Upper lobe of left lung (tissue), 6 donors: Measurements from ENCODE around the gene KDM4B. TPM values are rescaled to one million over a fixed set of nuclear protein-coding genes. Genes with fewer than 3 reads are reported as not detected.

ENCODE experiments used
- ATAC-seq, 2 donors: fragments of 200-7000 bp; cut with Tn5 transposase; one replicate each; pipeline ENCODE4 v1.9.1; 2022; ENCODE audit warnings: mild to moderate bottlenecking in 2 of 2, moderate library complexity in 2 of 2; ENCODE audit not compliant: low FRiP score in 2 of 2
- DNase-seq, 2 donors: peaks; one replicate each; pipeline ENCODE4 v3.0.0-alpha.2; 2019 to 2020
- H3K27ac ChIP-seq, 4 donors: fragments of 200-600 bp; sonication (generic); one replicate each; pipeline ENCODE4 v1.5.1; 2016 to 2019
- H3K27me3 ChIP-seq, 4 donors: fragments of 200-600 bp; sonication (generic); one replicate each; pipeline ENCODE4 v1.5.1; 2017 to 2019
- H3K36me3 ChIP-seq, 4 donors: fragments of 200-600 bp; sonication (generic); one replicate each; pipeline ENCODE4 v1.5.1; 2016 to 2019
- H3K4me1 ChIP-seq, 4 donors: fragments of 200-600 bp; sonication (generic); one replicate each; pipeline ENCODE4 v1.5.1; 2018 to 2019
- H3K4me3 ChIP-seq, 4 donors: fragments of 200-600 bp; sonication (generic); one replicate each; pipeline ENCODE4 v1.5.1; 2017 to 2019; ENCODE audit warnings: mild to moderate bottlenecking in 2 of 4, moderate library complexity in 1 of 4
- H3K9me3 ChIP-seq, 4 donors: fragments of 200-600 bp; sonication (generic); one replicate each; pipeline ENCODE4 v1.5.1; 2018 to 2019
- EP300 ChIP-seq, 4 donors: sonication (generic); formaldehyde crosslinking; IDR thresholded peaks; one replicate each; pipeline ENCODE4 v1.5.1; 2017; ENCODE audit warnings: antibody characterized with exemption in 4 of 4, control low read depth in 2 of 4
- POLR2A ChIP-seq, 4 donors: fragments of 450-650 bp; IDR thresholded peaks; one replicate each; pipeline ENCODE4 v1.5.1; 2016 to 2017; ENCODE audit warnings: antibody characterized with exemption in 4 of 4, mild to moderate bottlenecking in 2 of 4
- POLR2AphosphoS5 ChIP-seq, 2 donors: sonication (generic); formaldehyde crosslinking; IDR thresholded peaks; one replicate each; pipeline ENCODE4 v1.5.1; 2017; ENCODE audit warnings: antibody characterized with exemption in 2 of 2
- WGBS, 2 donors: methylation state at CpG; one replicate each; pipeline ENCODE4 v1.1.5; 2017 to 2018; 5-methylcytosine and 5-hydroxymethylcytosine counted together
- total RNA-seq, 6 donors: library from RNA; depleted of rRNA in 4 of 6; stranded (reverse); fragments of >200 nt in 4 of 6; gene quantifications; one replicate each; pipeline versions ENCODE4 v1.1.0 to v1.2.1, GENCODE V29; 2016 to 2021
- TF ChIP-seq, protein P1 (sequence below), 6 experiments: fragments of 450-650 bp in 4 of 6; fragments of 200-600 bp in 2 of 6; sonication (generic) in 2 of 6; IDR thresholded peaks; one replicate each; pipeline ENCODE4 v1.5.1; 2016 to 2019; ENCODE audit warnings: antibody characterized with exemption in 6 of 6
- donor health status: DM: no; HTN: no; CAD: no; lungs with moderate emphysema.
- donor health status: DM: no; HTN: yes; CAD: no; lungs with severe emphysema.

The KDM4B gene
- total RNA-seq, 6 donors from 2014 or later = 28.1 to 112 (median 38.2) TPM

DNA sequence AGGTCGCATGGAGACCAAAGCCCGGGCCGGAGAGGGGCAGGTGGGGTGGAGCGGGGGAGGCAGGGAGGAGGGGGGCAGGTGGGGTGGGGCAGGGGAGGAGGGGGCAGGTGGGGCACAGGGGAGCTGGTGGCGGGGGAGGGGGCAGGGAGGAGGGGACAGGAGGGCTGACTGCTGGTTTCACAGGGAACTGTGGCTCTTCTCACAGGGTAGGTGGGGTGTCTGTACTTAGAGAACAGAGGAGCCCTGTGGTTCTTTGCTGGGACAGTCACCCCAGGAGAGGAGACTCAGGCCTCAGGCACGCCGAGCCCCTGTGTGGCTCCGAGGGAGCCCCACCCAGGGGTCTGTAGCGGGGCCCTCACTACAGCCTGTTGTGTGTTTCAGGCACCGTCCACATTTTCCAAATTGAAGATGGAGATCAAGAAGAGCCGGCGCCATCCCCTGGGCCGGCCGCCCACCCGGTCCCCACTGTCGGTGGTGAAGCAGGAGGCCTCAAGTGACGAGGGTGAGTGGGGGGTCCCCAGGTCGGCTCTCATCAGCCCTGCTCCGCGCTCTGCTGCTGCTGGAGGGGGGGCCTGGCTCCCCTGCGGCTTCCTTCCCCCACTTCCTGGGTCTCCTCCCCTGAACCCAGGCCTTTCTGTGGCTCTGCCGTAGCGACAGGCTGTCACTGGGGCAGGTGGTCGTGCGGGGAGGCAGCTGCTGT, 162.7 kb downstream of the KDM4B start:
- ATAC-seq (no peak), DNase-seq (peak in 1 of 2 donors; percentile 82)
- 63 to 94% methylated on average over 12 to 17 of the region's 25 CpGs for WGBS, 2 donors
- Histone ChIP-seq H3K4me3 (no peak overlapping the region), H3K4me1 (peaks cover 13 to 26% (median 21%) of the 10 kb centered on the region in 4 donors), H3K27ac (no peak overlapping the region), H3K9me3 (no peaks in the 10 kb centered on the region), H3K36me3 (peaks cover 19 to 64% (median 50%) of the 10 kb centered on the region in 4 donors), H3K27me3 (no peaks in the 10 kb centered on the region)
- TF ChIP-seq, protein P1, sequence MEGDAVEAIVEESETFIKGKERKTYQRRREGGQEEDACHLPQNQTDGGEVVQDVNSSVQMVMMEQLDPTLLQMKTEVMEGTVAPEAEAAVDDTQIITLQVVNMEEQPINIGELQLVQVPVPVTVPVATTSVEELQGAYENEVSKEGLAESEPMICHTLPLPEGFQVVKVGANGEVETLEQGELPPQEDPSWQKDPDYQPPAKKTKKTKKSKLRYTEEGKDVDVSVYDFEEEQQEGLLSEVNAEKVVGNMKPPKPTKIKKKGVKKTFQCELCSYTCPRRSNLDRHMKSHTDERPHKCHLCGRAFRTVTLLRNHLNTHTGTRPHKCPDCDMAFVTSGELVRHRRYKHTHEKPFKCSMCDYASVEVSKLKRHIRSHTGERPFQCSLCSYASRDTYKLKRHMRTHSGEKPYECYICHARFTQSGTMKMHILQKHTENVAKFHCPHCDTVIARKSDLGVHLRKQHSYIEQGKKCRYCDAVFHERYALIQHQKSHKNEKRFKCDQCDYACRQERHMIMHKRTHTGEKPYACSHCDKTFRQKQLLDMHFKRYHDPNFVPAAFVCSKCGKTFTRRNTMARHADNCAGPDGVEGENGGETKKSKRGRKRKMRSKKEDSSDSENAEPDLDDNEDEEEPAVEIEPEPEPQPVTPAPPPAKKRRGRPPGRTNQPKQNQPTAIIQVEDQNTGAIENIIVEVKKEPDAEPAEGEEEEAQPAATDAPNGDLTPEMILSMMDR (IDR thresholded peaks at IDR 0.05) = no peak
- no peak for TF ChIP-seq POLR2A (IDR thresholded peaks at IDR 0.05)
- no peak for TF ChIP-seq EP300 (IDR thresholded peaks at IDR 0.05)
- TF ChIP-seq POLR2AphosphoS5 (IDR thresholded peaks at IDR 0.05) = no peak

DNA sequence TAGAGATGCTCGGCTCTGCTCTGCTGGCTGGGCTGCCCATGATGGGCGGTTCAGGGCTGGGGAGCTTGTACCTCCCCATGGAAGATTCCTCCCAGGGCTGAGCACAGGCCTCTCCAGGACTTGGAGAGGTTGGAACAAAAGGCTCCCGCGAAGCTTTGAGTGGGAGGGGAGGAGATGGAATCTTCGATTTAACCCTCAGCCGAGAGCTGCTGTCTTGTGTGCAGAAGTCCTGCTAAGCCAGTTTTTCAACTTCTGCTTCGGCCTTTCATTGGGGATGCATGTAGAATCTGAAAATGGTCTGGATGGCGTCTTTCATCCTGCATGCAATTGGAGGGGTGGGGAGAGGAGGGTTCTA, 163.3 kb downstream of the KDM4B start:
- no peak for ATAC-seq
- no peak overlapping the region for H3K27ac ChIP-seq
- no peak overlapping the region for H3K4me3 ChIP-seq
- no peaks in the 10 kb centered on the region for H3K9me3 ChIP-seq
- 70 to 71% methylated on average over 7 to 8 of the region's 8 CpGs for WGBS, 2 donors
- H3K27me3 ChIP-seq = no peaks in the 10 kb centered on the region
- peaks cover 19 to 70% (median 56%) of the 10 kb centered on the region in 4 donors for H3K36me3 ChIP-seq
- no peak for DNase-seq
- peaks cover 13 to 21% (median 18%) of the 10 kb centered on the region in 4 donors for H3K4me1 ChIP-seq
- TF ChIP-seq EP300 (IDR thresholded peaks at IDR 0.05) = no peak
- TF ChIP-seq POLR2AphosphoS5 (IDR thresholded peaks at IDR 0.05) = no peak
- TF ChIP-seq, protein P1 (IDR thresholded peaks at IDR 0.05) = no peak
- no peak for TF ChIP-seq POLR2A (IDR thresholded peaks at IDR 0.05)

DNA sequence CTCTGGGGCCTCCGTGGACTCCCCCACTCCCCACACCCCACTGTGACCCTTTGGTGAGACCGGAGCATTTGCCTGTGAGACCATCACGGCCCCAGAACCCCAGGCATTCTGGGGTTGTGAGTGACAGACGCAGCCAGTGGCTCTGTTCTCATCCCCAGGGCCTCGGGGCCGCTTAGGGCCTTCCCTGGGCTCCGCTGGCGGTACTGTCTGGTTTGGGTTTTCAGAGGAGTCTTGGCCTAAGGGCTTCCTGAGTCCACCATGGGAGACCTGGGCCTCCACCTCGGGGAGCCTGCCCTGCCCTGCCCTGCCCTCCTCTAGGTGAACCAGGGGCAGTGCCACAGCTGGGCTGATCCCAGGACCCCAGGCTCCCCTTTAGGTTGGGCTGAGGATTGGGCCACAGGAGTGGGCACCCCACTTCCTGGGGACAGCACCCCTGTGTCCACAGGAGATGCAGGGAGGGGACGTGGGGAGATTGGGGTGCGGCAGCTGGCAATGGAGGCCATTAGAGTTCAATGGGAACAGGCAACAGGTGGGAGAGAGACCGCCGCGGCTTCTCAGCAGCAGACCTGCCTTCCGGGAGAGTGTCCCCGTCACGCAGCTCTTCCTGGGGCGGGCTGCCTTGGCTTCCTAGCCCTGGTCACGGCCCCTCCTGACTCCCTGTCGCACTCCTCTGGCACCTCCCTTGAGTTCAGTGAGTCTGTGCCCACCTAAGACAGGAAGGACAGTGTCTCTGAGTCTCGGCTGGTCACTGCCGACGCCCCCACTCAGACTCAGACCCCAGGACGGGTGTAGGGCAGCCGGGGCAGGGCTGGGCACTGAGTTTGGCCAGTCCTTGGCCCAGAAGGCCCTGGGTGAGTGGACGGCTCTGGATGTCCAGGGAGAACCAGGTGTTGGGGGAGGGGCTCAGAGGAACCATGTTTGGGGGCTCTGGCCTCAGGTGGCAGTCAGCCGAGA, 164.1 kb downstream of the KDM4B start:
- H3K27ac ChIP-seq = no peak overlapping the region
- H3K9me3 ChIP-seq = no peaks in the 10 kb centered on the region

DNA sequence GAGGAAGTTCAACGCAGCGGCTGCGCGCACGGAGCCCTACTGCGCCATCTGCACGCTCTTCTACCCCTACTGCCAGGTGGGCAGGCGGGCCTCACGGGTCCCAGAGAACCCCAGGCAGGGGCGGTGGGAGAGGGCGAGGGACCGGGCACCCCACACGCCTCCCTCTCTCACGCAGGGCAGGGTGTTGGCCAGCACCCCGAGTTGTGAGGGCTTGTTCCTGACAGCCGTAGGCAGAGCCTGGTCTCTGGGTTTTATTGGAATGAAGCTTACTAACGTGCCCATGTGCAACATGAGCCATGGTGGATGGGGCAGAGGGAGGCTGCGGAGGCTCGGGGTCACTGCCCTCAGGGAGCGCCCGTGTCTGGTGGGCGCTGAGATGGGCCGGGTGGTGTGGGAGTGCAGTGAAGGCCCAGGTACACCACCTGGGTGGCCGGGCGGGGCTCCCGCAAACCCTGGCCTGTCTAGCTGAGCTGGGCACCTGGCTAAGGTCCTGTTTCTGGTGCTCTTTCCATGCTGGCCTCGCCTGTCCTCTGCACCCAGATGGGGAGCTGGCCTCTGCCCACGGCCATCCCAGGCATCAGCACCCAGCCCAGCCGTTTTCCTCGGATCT, 165.2 kb downstream of the KDM4B start:
- Histone ChIP-seq H3K36me3 (peaks cover 32 to 89% (median 74%) of the 10 kb centered on the region in 4 donors), H3K4me3 (no peak overlapping the region), H3K4me1 (peaks cover 0 to 9% (median 1%) of the 10 kb centered on the region in 4 donors), H3K9me3 (no peaks in the 10 kb centered on the region), H3K27ac (no peak overlapping the region), H3K27me3 (no peaks in the 10 kb centered on the region)
- 93 to 96% methylated on average over 15 to 26 of the region's 30 CpGs for WGBS, 2 donors
- ATAC-seq (no peak), DNase-seq (peak in 1 of 2 donors; percentile 77)
- TF ChIP-seq POLR2AphosphoS5 (IDR thresholded peaks at IDR 0.05) = no peak
- no peak for TF ChIP-seq EP300 (IDR thresholded peaks at IDR 0.05)

More for the DNA sequence above, 164.1 kb downstream of the KDM4B start:
- ATAC-seq (no peak), DNase-seq (peak in 1 of 2 donors; percentile 51)
- no peak overlapping the region for H3K4me3 ChIP-seq
- no peak for TF ChIP-seq EP300 (IDR thresholded peaks at IDR 0.05)
- TF ChIP-seq, protein P1 (IDR thresholded peaks at IDR 0.05) = no peak
- no peak for TF ChIP-seq POLR2AphosphoS5 (IDR thresholded peaks at IDR 0.05)
- TF ChIP-seq POLR2A (IDR thresholded peaks at IDR 0.05) = no peak
- H3K27me3 ChIP-seq = no peaks in the 10 kb centered on the region
- peaks cover 8 to 13% (median 12%) of the 10 kb centered on the region in 4 donors for H3K4me1 ChIP-seq
- 90 to 95% methylated on average over 2 to 27 of the region's 27 CpGs for WGBS, 2 donors
- H3K36me3 ChIP-seq = peaks cover 23 to 78% (median 64%) of the 10 kb centered on the region in 4 donors

DNA sequence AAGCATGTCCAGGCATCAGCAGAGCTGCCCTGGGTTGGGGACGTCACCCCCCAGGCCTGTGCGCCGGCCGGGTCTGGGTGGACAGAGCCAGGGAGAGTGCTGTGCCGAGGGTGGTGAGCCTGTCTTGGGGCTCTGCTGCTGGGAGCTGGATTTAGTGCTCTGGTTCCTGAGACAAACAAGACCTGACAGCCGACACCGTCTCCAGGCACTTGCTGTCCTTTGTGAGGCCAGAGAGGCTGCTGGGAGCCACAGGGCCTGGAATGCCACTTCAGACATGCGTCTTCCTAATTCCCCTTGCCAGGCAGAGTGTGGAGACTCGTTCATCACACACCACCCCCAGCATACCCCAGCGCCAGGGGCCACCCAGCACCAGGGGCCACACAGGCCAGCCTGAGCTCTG, 165.8 kb downstream of the KDM4B start:
- H3K4me1 ChIP-seq = peaks cover 0 to 13% (median 2%) of the 10 kb centered on the region in 4 donors
- H3K9me3 ChIP-seq = no peaks in the 10 kb centered on the region
- ATAC-seq (no peak), DNase-seq (peak in 1 of 2 donors; percentile 49)
- no peak overlapping the region for H3K4me3 ChIP-seq
- WGBS, 2 donors = 80 to 96% methylated on average over 1 to 8 of the region's 10 CpGs
- H3K36me3 ChIP-seq = peaks cover 32 to 93% (median 78%) of the 10 kb centered on the region in 4 donors
- TF ChIP-seq EP300 (IDR thresholded peaks at IDR 0.05) (no peak), POLR2A (IDR thresholded peaks at IDR 0.05) (no peak), POLR2AphosphoS5 (IDR thresholded peaks at IDR 0.05) (no peak)
- TF ChIP-seq, protein P1 (IDR thresholded peaks at IDR 0.05) = no peak
- H3K27me3 ChIP-seq = no peaks in the 10 kb centered on the region
- no peak overlapping the region for H3K27ac ChIP-seq
